Progenitor cell of endocrine pancreas (in vitro differentiated cells): ENCODE measurements around the gene GOLGA8N. TPM values are rescaled to one million over a fixed set of nuclear protein-coding genes. Genes with fewer than 3 reads are reported as not detected.

Source experiments
- DNase-seq: peaks from one replicate; pipeline ENCODE4 v3.0.0; 2021; ENCODE audit warnings: low spot score; ENCODE audit not compliant: unreplicated experiment
- H3K27ac Mint-ChIP-seq: 2 replicates; pipeline ENCODE4 v1.8.0; 2021; ENCODE audit warnings: mild to moderate bottlenecking, moderate library complexity, mixed read lengths
- H3K27me3 Mint-ChIP-seq: 2 replicates; pipeline ENCODE4 v1.8.0; 2021; ENCODE audit warnings: mixed read lengths
- H3K36me3 Mint-ChIP-seq: 2 replicates; pipeline ENCODE4 v1.8.0; 2022; ENCODE audit warnings: mixed read lengths; ENCODE audit not compliant: insufficient read depth
- H3K4me1 Mint-ChIP-seq: 2 replicates; pipeline ENCODE4 v1.8.0; 2021; ENCODE audit warnings: low read depth, mixed read lengths
- H3K4me3 Mint-ChIP-seq: 2 replicates; pipeline ENCODE4 v1.8.0; 2021; ENCODE audit warnings: low read depth, mild to moderate bottlenecking, moderate library complexity, mixed read lengths
- H3K9me3 Mint-ChIP-seq: 2 replicates; pipeline ENCODE4 v1.8.0; 2021; ENCODE audit warnings: low read depth, mixed read lengths
- total RNA-seq: library from RNA; stranded (reverse); gene quantifications from 2 replicates; pipeline ENCODE4 v1.2.1, GENCODE V29; 2021
- TF ChIP-seq, protein P1 (sequence below): fragments of 200-600 bp; sonication (generic); IDR thresholded peaks from one replicate; pipeline ENCODE4 v1.5.0; 2021; ENCODE audit warnings: antibody characterized with exemption, mild to moderate bottlenecking; ENCODE audit not compliant: unreplicated experiment

The GOLGA8N gene
- total RNA-seq, 1 donor from 2014 or later: 0.69 TPM

DNA sequence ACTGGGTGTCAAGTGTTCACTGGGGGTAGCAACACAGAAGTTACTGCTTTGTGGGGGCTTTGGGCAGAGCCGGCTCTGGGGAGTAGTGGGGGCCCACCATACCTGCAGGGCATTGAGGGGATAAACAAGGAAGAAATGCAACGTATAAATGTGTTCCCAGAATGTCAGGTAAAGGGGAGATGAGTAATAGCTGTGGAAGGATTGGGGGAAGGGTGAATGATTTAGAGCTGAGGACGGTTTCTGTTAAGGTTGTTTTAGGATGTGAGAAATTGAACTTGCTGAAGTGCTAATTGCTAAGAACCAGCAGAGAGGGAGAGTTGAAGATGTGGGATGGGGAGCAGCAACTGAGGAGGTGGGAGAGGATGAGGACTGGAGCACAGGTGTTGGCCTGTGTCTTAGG lies 58.9 kb downstream of the GOLGA8N start:
- DNase-seq: no peak
- Mint-ChIP-seq H3K27ac (no peak overlapping the region), H3K36me3 (no peaks in the 10 kb centered on the region), H3K4me3 (no peak overlapping the region), H3K27me3 (no peaks in the 10 kb centered on the region), H3K9me3 (no peaks in the 10 kb centered on the region), H3K4me1 (no peaks in the 10 kb centered on the region)
- TF ChIP-seq, protein P1, sequence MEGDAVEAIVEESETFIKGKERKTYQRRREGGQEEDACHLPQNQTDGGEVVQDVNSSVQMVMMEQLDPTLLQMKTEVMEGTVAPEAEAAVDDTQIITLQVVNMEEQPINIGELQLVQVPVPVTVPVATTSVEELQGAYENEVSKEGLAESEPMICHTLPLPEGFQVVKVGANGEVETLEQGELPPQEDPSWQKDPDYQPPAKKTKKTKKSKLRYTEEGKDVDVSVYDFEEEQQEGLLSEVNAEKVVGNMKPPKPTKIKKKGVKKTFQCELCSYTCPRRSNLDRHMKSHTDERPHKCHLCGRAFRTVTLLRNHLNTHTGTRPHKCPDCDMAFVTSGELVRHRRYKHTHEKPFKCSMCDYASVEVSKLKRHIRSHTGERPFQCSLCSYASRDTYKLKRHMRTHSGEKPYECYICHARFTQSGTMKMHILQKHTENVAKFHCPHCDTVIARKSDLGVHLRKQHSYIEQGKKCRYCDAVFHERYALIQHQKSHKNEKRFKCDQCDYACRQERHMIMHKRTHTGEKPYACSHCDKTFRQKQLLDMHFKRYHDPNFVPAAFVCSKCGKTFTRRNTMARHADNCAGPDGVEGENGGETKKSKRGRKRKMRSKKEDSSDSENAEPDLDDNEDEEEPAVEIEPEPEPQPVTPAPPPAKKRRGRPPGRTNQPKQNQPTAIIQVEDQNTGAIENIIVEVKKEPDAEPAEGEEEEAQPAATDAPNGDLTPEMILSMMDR: no peak

DNA sequence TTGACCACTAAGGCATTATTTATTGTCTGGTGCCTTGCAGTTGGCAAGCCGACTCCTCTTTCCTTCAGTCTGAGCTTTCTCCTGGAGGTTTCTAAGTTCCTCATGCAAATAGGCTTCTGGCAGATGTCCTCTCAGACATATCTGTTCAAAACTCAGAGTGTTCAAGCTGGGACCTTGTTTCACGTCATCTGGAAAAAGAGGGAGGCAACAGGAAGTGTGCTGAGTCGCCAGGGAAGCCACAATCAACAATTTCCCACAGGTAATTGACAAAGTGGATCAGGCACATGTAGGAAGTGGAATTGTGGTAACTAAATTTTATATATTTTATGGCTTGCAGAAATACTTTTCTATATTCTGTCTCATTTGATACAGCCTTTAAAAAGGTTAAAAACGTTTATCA lies 62.8 kb downstream of the GOLGA8N start:
- TF ChIP-seq, protein P1: no peak
- H3K27me3 Mint-ChIP-seq: no peaks in the 10 kb centered on the region
- no peak for DNase-seq
- H3K9me3 Mint-ChIP-seq: no peaks in the 10 kb centered on the region
- no peak overlapping the region for H3K4me3 Mint-ChIP-seq
- H3K27ac Mint-ChIP-seq: no peak overlapping the region
- no peaks in the 10 kb centered on the region for H3K36me3 Mint-ChIP-seq
- H3K4me1 Mint-ChIP-seq: no peaks in the 10 kb centered on the region

DNA sequence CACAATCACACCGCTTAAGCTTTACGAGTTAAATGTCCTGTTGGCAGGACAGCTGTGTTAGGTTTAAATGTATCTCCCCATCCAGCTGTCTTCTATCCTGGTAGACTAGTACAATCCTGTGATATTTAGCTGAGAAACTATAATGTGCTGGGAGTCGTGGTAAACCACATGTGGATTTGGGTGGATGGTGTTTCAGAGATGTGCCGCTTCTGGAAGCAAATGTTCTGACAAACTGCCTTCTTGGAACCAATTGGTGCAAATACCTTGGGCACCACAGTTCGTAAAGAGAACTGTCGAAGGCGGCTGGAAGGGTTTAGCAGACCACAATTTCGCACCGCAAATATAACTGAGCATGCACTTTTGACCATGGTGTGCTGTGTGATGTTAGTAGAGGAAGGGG lies 63.2 kb downstream of the GOLGA8N start:
- no peaks in the 10 kb centered on the region for H3K9me3 Mint-ChIP-seq
- H3K4me3 Mint-ChIP-seq: no peak overlapping the region
- H3K27me3 Mint-ChIP-seq: no peaks in the 10 kb centered on the region
- H3K27ac Mint-ChIP-seq: no peak overlapping the region
- no peak for DNase-seq
- no peaks in the 10 kb centered on the region for H3K4me1 Mint-ChIP-seq
- TF ChIP-seq, protein P1: no peak
- no peaks in the 10 kb centered on the region for H3K36me3 Mint-ChIP-seq

Other genes starting within 250 kb of the GOLGA8N start
- 0.18 TPM in 1 of 2 replicates, not detected in the other for gene GOLGA8K, start 190.2 kb upstream of the GOLGA8N start, total RNA-seq
- gene GOLGA8O, start 137.8 kb upstream of the GOLGA8N start, total RNA-seq: 0.31 TPM in 1 of 2 replicates, not detected in the other
- gene ARHGAP11A, start 22.0 kb downstream of the GOLGA8N start, total RNA-seq: 28.0 and 30.1 TPM in 2 replicates
- 18.2 and 19.4 TPM in 2 replicates for gene SCG5, start 48.3 kb downstream of the GOLGA8N start, total RNA-seq
- gene GREM1, start 124.5 kb downstream of the GOLGA8N start, total RNA-seq: 0.17 and 0.29 TPM in 2 replicates